IMR-90 (cell line): ENCODE data around the gene DDX31.

Experiments used
- BHLHE40 ChIP-seq: fragments of 150-350 bp; IDR thresholded peaks from 2 replicates; pipeline ENCODE4 v1.6.1; 2016; ENCODE audit warnings: mild to moderate bottlenecking, low read depth, low read length
- CEBPB ChIP-seq: IDR thresholded peaks from 2 replicates; pipeline ENCODE4 v1.6.1; 2012; ENCODE audit warnings: low read depth, low read length, improper control_type of control experiment
- CTCF ChIP-seq: conservative IDR thresholded peaks from 2 replicates; pipeline ENCODE4 v1.5.1; 2012; ENCODE audit warnings: mild to moderate bottlenecking, low read depth, low read length, improper control_type of control experiment
- SMC3 ChIP-seq: fragments of 150-350 bp; IDR thresholded peaks from 2 replicates; pipeline ENCODE4 v1.6.1; 2016; ENCODE audit warnings: low read depth, mild to moderate bottlenecking, antibody characterized with exemption, low read length, moderate library complexity

- TF ChIP-seq CTCF (no peak), SMC3 (no peak), BHLHE40 (no peak), CEBPB (no peak)
These were observed 24.5 kb downstream of the DDX31 start for GRCh38 chr9:132645306-132645705.
